K562 (cell line): ENCODE measurements around the gene CLCA2. TPM values are rescaled to one million over a fixed set of nuclear protein-coding genes. Genes with fewer than 3 reads are reported as not detected.

Source experiments
- ARID1B ChIP-seq: fragments of 450-650 bp; IDR thresholded peaks from 2 replicates; pipeline ENCODE4 v1.6.1; 2016; ENCODE audit warnings: antibody characterized with exemption, mild to moderate bottlenecking, inconsistent platforms
- ARID3B ChIP-seq: fragments of 250-450 bp; sonication (Bioruptor Pico); IDR thresholded peaks from 2 replicates; pipeline ENCODE4 v1.4.0; 2020; ENCODE audit warnings: borderline replicate concordance
- ARID4B ChIP-seq: sonication (generic); formaldehyde crosslinking; IDR thresholded peaks from 2 replicates; pipeline ENCODE4 v1.8.0; 2022; ENCODE audit warnings: mild to moderate bottlenecking, missing genetic modification reagents
- BHLHE40 ChIP-seq: IDR thresholded peaks from 2 replicates; pipeline ENCODE4 v1.6.1; 2011; ENCODE audit warnings: low read length, improper control_type of control experiment
- CLOCK ChIP-seq: fragments of 250-450 bp; sonication (Bioruptor Pico); IDR thresholded peaks from 2 replicates; pipeline ENCODE4 v1.4.0; 2020; ENCODE audit warnings: mild to moderate bottlenecking, moderate library complexity, borderline replicate concordance
- CREB5 ChIP-seq: fragments of 250-450 bp; sonication (Bioruptor Pico); IDR thresholded peaks from 2 replicates; pipeline ENCODE4 v1.5.0; 2020; ENCODE audit warnings: mild to moderate bottlenecking
- KLF16 ChIP-seq: IDR thresholded peaks from 2 replicates; pipeline ENCODE4 v1.6.1; 2016; ENCODE audit warnings: antibody characterized with exemption
- MED1 ChIP-seq: sonication (generic); formaldehyde crosslinking; IDR thresholded peaks from 2 replicates; pipeline ENCODE4 v1.8.1; 2023; ENCODE audit warnings: missing genetic modification reagents, borderline replicate concordance
- MTF1 ChIP-seq: fragments of 250-450 bp; sonication (Bioruptor Pico); IDR thresholded peaks from 2 replicates; pipeline ENCODE4 v1.9.0; 2021; ENCODE audit warnings: moderate library complexity, mild to moderate bottlenecking, inconsistent platforms, borderline replicate concordance
- NR2F6 ChIP-seq: fragments of 450-650 bp; formaldehyde crosslinking; IDR thresholded peaks from 2 replicates; pipeline ENCODE4 v1.4.0; 2020; ENCODE audit warnings: mild to moderate bottlenecking
- RBFOX2 ChIP-seq: fragments of 200-400 bp; formaldehyde crosslinking; IDR thresholded peaks from 2 replicates; pipeline ENCODE4 v1.6.1; 2017; ENCODE audit warnings: low read depth, mild to moderate bottlenecking, low read length, moderate library complexity
- RNF2 ChIP-seq: sonication (generic); IDR thresholded peaks from 2 replicates; pipeline ENCODE4 v1.6.1; 2016
- SIN3A ChIP-seq, 2 experiments: fragments of 150-350 bp in 1 of 2; IDR thresholded peaks; 2 replicates each; pipeline ENCODE4 v1.6.1; 2011 to 2016; ENCODE audit warnings: borderline replicate concordance in 2 of 2, low read depth in 2 of 2, low read length in 2 of 2, mild to moderate bottlenecking in 2 of 2, moderate library complexity in 2 of 2; ENCODE audit not compliant: control insufficient read depth in 1 of 2
- SPI1 ChIP-seq: IDR thresholded peaks from 2 replicates; pipeline ENCODE4 v1.6.1; 2011; ENCODE audit warnings: low read depth, low read length, control low read depth, borderline replicate concordance
- STAT5B ChIP-seq: fragments of 250-450 bp; sonication (Bioruptor Pico); IDR thresholded peaks from 2 replicates; pipeline ENCODE4 v1.8.0; 2021; ENCODE audit warnings: mild to moderate bottlenecking, inconsistent platforms
- ZNF197 ChIP-seq: fragments of 200-800 bp; sonication (Bioruptor generic); IDR thresholded peaks from 2 replicates; pipeline ENCODE4 v1.6.1; 2016; ENCODE audit warnings: low read depth, missing genetic modification characterization, missing compliant biosample characterization
- ZNF253 ChIP-seq: fragments of 250-450 bp; sonication (Bioruptor Pico); conservative IDR thresholded peaks from 2 replicates; pipeline ENCODE4 v1.6.1; 2021; ENCODE audit warnings: mild to moderate bottlenecking
- ZNF436 ChIP-seq: fragments of 250-450, 450-650 bp; sonication (Bioruptor Pico); formaldehyde crosslinking; IDR thresholded peaks from 2 replicates; pipeline ENCODE4 v1.7.0; 2020; ENCODE audit warnings: mild to moderate bottlenecking
- ZNF717 ChIP-seq: fragments of 250-450 bp; sonication (Bioruptor Pico); IDR thresholded peaks from 2 replicates; pipeline ENCODE4 v1.5.0; 2021
- polyA plus RNA-seq, 8 experiments: library from polyadenylated mRNA; depleted of rRNA in 4 of 8; stranded (reverse) in 5 of 8; unstranded in 3 of 8; fragments of >200 nt; fragmentation: Nextera tagmentation in 2 of 8; fragmentation: Illumina TruSeq in 1 of 8; extraction: Ambion mirVana in 2 of 8; extraction: Trizol in 1 of 8; gene quantifications; 2 replicates each; pipeline versions ENCODE4 v1.2.1 to v1.2.3, GENCODE V29; 2011 to 2014; ENCODE audit warnings: inconsistent platforms in 1 of 8, missing spikeins in 1 of 8
- total RNA-seq, 7 experiments: library from RNA; depleted of rRNA in 6 of 7; stranded (reverse); fragments of >200 nt in 6 of 7; fragmentation: Illumina TruSeq in 2 of 7; extraction: Trizol in 2 of 7; gene quantifications; 2 replicates each; pipeline versions ENCODE4 v1.2.1 to v1.2.3, GENCODE V29; 2011 to 2021; ENCODE audit warnings: low replicate concordance in 1 of 7

The CLCA2 gene
- total and polyA plus RNA-seq, 9 of the 15 experiments (the other 6 are each of a cell fraction or from before 2014, with no cell fraction given): 0.03 TPM; not detected in 8

- TF ChIP-seq BHLHE40 (peak; percentile 52; the same call in 1 of the 2 replicates), RNF2 (no peak), MED1 (CRISPR knock-in tag) (no peak), ARID1B (peak; percentile 92), KLF16 (peak; percentile 85), ZNF436 (CRISPR knock-in tag) (peak; percentile 73; the same call in 1 of the 2 replicates), STAT5B (CRISPR knock-in tag) (peak; percentile 79), CLOCK (peak; percentile 96; the same call in 1 of the 2 replicates), ZNF197 (peak; percentile 97), MTF1 (CRISPR knock-in tag) (peak; percentile 98), NR2F6 (CRISPR knock-in tag) (peak; percentile 85; the same call in 1 of the 2 replicates), ZNF717 (CRISPR knock-in tag) (peak; percentile 89; the same call in 1 of the 2 replicates), ARID4B (no peak), ZNF253 (CRISPR knock-in tag) (peak; percentile 80), CREB5 (CRISPR knock-in tag) (peak; percentile 92), SPI1 (no peak), SIN3A (IDR thresholded peaks at IDR 0.05; ENCODE audit: borderline replicate concordance in 2 of 2, control insufficient read depth in 1 of 2, low read depth in 2 of 2, low read length in 2 of 2) (no peak), RBFOX2 (0 out of 2 replicates have a peak, but pooled peaks have one; percentile 21), ARID3B (CRISPR knock-in tag) (peak; percentile 96; the same call in 1 of the 2 replicates)
Measured at GRCh38 chr1:86461482-86461881, 37.5 kb downstream of the CLCA2 start (continued).
